Measurements from ENCODE around the gene NEURL2.
"Not testable (repeated sequence)": the region's sequence is repeated elsewhere in the genome, so short reads cannot be mapped to it uniquely, and the experiment has no call there.

The NEURL2 gene

DNA sequence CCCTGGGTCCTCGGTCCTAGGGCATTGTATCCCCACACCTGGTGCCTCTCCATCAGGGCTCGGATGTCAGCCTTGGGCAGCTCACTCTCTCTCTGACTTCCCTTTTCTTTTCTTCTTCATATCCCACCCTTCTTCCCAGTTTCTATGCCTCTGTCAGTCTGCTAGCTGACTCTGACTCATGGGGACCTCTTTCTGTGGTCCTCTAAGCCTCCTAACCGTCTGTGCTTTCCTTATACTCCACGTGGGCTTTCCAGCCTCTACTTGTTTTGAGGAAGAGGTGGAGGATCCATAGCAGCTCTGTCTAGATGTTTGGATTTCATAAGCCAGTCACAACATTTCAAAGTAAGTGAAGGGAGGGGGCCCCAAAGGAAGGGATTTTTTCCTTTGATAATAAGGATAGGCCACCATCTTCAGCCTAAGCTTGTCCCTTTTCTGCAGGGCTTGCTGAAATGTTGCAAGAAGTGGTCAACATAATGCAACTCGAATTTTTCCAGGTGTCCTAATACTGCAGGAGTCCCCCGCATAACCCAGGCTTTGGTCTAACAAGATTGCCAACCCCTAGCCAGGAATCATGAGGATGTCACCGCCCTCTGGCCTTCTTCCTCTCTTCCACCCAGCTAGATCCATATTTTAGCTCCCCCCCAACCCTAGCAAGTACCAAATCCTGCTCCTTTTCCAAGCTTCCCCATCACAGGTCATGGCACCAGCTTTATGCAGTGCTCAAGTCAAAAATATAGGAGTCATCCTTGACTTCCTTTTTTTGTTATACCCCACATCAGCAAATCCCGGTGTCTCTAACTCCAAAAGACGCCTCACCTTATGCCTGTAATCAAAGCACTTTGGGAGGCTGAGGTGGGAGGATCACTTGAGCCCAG, 29.7 kb upstream of the NEURL2 start:
- no peak for DNase-seq (ENCODE audit: low read depth)

- no peak for DNase-seq (ENCODE audit: low read depth)
These were observed 28.8 kb upstream of the NEURL2 start for GRCh38 chr20:45919542-45920399.

DNA sequence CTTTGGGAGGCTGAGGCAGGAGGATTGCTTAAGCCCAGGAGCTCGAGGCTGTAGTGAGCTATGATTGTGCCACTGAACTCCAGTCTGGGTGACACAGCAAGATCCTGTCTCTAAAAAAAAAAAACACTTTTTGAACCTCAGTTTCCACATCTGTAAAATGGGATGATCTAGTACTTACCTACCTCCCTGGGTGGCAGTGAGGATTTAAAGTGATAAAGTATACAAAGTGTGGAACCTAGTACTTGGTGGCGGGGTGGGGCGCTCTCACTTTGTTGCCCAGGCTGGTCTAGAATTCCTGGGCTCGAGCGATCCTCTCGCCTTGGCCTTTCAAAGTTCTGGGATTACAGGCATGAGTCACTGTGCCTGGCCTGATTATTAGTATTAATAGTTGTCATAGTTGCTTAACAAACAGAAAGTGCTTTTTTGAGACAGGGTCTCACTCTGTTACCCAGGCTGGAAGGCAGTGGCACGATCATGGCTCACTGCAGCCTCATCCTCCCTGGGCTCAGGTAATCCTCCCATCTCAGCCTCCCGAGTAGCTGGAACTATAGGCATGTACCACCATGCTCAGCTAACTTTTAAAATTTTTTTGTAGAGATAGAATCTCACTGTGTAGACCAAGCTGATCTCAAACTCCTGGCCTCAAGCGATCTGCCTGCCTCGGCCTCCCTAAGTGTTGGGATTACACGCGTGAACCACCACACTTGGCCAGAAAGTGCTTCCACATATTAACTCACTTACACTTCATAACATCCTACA, 27.9 kb upstream of the NEURL2 start:
- DNase-seq (ENCODE audit: low read depth) = no peak

GRCh38 chr20:45918182-45918737, 27.3 kb upstream of the NEURL2 start:
- DNase-seq (ENCODE audit: low read depth) = no peak

DNA sequence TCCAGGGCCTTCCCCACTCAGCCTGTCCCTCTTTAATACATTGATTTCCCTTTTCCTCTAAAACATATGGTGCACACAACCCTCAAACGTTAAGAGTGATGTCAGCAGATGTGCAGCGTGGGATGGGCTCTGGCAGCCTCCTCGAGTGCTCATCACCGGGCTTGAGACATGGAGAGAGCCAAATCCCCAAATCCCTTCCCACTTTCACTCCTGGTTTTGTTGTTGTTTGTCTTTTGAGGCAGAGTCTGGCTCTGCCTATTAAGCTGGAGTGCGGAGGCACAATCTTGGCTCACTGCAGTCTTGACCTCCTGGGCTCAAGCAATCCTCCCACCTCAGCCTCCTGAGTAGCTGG, 26.8 kb upstream of the NEURL2 start:
- DNase-seq (ENCODE audit: low read depth) = no peak

GRCh38 chr20:45913116-45913515, 22.1 kb upstream of the NEURL2 start:
- DNase-seq (ENCODE audit: low read depth) = no peak

DNA sequence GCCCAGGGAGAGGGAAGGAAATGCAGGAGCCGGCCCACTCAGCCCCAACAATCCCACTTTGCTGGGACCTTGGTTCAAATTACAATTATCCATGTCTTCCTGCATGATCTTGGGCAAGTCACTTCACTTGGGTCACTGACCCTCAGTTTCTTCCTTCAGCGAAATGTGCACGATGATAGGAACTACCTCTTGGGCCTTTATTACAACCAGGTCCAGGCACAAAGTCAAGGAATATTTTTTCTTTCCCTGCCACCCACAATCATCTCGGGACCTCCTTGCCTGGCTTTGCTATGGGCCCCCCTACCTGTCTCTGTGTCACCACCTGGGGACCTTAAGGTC, 21.3 kb upstream of the NEURL2 start:
- no peak for DNase-seq (ENCODE audit: low read depth)

DNA sequence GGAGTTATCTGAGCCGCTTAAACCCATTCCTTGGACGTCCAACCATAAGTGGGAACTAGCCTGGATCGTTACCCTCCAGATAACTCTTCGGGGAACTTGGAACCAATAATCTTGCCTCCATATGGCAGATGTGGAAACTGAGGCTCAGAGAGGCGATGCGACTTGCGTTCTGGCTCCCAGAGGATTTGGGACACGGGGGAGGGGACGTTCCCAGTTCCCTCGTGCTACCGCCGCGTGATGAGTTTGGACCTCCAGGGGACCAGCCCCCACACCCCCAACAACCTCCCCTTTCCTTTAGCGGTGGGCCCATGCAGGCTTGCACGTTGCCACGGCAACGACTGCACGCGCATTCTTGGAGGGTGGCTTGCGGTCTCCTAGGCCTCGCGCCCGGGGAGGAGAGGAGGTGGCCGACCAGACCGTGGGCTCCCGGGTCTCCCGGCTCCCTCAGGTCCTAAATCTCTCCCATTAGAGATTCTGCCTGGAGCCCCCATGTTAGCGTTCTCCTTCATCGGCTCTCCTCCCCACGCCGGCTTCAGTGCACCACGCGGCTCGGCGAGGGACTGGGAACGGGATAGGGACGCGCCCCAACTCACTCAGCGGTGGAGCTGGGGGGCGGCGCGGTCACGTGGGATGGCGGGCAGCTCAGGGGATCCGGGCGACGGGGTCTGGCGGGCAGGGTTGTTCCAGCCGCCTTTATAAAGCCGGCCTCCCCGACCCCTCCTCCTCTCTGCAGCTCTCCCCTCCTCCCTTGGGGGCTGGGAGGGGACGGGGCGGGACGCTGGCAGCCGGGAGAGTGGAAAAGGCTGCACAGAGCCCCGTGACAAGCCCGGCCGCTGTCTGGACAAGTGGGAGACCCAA, 20.7 kb upstream of the NEURL2 start, which contains the start of gene PLTP:
PLTP (minus strand) TSS at position 670 of the 858 bp plus-strand sequence. CDS start 703 bp downstream, outside the sequence.
- DNase-seq (ENCODE audit: low read depth) = no peak

- peak; percentile 86 for DNase-seq (ENCODE audit: low read depth)
These were observed 19.9 kb upstream of the NEURL2 start for GRCh38 chr20:45910670-45911485.

DNA sequence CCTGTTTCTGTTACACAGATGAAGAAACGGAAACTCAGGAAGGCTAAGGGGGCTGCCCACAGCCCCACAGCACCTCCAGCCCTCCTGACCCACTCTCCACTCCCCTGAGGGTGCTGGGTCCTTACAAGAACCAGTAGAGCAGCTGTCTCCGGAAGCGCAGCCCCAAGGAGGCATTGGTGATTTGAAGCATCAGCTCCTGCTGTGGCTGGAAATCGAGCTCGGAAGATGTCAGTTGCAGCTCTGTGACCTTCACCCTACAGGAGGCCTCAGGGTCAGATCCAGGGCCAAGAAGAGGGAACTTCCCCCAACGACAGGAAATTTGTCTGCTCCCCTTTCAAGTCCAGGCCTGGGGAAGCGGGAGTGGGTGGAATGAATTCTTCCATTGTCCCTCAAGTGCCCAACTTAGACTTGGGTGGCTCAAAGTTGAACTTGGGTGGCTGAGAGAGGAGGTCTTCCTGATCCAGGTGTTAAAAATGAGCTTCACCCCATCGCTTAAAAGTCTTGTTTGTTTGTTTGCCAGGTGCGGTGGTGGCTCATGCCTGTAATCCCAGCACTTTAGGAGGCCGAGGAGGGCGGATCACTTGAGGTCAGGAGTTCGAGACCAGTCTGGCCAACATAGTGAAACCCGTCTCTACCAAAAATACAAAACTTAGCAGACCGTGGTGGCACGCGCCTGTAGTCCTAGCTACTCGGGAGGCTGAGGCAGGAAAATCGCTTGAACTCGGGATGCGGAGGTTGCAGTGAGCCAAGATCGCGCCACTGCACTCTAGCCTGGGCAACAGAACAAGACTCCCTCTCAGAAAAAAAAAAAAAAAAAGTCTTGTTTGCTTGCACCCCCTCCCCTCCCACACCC, 19.0 kb upstream of the NEURL2 start:
- no peak for DNase-seq (ENCODE audit: low read depth)

DNA sequence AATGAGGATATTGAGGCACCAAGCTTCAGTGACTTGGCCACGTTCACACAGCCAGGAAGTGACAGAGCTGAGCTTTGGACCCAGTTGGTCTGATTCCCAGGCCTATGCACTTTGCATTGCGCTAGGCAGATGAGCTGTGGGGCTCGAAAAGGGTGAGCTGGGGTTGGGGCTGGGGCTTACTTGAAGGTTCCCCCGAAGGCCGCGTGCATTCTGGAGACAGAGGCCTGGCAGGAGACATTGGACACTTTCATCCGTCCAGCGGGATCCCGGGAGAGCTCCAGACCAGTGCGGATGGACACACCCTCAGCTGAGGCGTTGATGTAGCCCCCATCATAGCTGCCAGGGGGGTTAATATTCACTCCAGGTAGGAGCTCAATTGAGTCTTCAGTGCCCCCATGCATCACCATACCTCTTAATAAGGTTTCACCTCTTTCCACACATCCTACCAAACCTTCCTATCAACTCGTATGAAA, 18.4 kb upstream of the NEURL2 start:
- DNase-seq (ENCODE audit: low read depth) = no peak

DNA sequence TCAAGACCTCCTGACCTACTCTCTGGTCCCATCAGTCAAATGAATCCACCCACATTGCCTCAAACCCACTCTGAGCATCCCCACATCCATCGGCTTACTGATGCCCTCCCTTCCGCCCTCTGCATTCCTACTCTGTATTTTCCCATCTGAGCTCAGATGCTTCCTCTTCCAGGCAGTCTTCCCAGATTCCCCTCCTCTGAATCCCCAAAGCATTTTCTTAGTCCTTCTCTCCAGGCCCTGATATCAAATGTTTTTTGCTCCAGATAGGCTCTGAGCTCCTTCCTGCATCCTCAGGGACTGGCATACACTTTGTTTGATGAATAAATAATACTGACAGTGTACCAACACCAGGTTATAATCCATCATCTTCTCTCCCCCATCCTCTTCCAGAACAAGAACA, 17.1 kb upstream of the NEURL2 start:
- DNase-seq (ENCODE audit: low read depth) = no peak

DNA sequence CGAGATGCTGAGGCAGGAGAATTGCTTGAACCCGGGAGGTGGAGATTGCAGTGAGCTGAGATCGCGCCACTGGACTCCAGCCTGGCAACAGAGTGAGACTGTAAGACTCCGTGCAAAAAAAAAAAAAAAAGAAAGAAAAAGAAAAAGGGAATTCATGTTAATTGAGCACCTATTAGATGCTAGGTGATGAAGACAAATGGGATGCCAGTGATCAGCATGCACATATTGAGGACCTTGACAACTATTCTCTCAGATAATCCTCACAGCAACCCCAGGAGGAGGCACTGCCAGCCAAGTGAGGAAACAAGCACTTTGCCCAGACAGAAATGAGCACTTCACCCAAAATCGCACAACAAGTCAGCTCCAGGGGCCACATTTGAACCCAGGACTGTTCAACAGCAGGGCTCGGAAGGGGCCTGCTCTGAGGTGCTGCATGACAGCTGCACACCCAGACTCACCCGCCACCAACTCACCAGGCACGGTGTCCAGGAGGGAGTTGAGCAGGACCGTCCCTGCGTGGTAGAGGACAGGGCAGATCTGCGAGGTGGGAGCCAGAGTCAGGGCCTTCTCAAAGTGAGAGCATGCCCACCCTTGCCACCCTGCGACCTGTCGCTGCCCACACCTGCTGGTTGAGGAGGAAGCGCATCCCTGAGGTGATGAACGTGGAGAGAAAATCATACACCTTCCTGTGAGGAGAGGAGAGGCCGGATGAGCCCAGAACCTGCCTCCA, 16.4 kb upstream of the NEURL2 start:
- DNase-seq (ENCODE audit: low read depth) = no peak

- DNase-seq (ENCODE audit: low read depth) = no peak
These were observed 14.6 kb upstream of the NEURL2 start for GRCh38 chr20:45905505-45906079.

- no peak for DNase-seq (ENCODE audit: low read depth)
These were observed 13.8 kb upstream of the NEURL2 start for GRCh38 chr20:45904583-45905504.

GRCh38 chr20:45902199-45902701, 11.2 kb upstream of the NEURL2 start:
- no peak for DNase-seq (ENCODE audit: low read depth)

DNA sequence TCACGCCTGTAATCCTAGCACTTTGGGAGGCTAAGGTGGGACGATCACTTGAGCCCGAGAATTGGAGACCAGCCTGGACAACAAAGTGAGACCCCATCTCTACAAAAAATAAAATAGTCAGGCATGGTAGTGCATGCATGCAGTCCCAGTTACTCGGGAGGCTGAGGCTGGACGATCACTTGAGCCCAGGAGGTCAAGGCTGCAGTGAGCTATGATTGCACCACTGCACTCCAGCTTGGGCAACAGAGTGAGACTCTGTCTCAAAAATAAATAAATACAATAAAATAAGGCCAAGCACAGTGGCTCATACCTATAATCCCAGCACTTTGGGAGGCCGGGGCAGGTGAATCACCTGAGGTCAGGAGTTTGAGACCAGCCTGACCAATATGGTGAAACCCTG, 10.3 kb upstream of the NEURL2 start:
- DNase-seq (ENCODE audit: low read depth) = not testable (repeated sequence)

Data from activated T-helper 9 cell treated with anti-CD3 and anti-CD28 coated beads, Interleukin-2, amount 50 U/mL, for 16 hours (primary cell).